HG03520 (cell line): ENCODE data around the gene HMGXB3.

Experiments
- ATAC-seq: cut with Tn5 transposase; IDR thresholded peaks from one replicate; pipeline ENCODE4 v1.9.1; 2021; ENCODE audit warnings: mild to moderate bottlenecking, moderate library complexity; ENCODE audit not compliant: unreplicated experiment

Gene HMGXB3

DNA sequence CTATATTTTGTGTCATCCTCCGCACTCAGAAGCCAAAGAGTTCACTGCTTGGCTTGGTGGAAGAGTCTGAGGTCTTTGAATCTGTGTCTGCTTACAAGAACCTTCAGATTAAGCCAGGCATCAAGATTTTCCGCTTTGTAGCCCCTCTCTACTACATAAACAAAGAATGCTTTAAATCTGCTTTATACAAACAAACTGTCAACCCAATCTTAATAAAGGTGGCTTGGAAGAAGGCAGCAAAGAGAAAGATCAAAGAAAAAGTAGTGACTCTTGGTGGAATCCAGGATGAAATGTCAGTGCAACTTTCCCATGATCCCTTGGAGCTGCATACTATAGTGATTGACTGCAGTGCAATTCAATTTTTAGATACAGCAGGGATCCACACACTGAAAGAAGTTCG lies 19.3 kb upstream of the HMGXB3 start:
- ATAC-seq = no peak

DNA sequence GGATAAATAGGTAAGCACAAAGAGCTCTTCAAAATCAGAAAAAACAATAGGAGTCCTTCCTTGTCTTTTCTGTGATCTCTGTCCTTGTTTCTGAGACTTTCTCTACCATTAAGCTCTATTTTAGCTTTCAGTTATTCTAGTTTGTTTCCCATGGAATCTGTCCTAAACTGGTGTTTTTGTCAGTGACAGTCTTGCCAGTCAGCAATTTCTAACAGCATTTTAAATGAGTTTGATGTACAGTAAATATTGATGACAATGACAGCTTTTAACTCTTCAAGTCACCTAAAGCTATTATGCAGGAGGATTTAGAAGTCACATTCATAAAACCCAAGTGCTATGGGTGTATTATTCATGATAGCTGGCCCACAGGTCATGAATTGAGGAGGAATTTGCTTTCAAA lies 18.0 kb upstream of the HMGXB3 start:
- ATAC-seq = no peak

DNA sequence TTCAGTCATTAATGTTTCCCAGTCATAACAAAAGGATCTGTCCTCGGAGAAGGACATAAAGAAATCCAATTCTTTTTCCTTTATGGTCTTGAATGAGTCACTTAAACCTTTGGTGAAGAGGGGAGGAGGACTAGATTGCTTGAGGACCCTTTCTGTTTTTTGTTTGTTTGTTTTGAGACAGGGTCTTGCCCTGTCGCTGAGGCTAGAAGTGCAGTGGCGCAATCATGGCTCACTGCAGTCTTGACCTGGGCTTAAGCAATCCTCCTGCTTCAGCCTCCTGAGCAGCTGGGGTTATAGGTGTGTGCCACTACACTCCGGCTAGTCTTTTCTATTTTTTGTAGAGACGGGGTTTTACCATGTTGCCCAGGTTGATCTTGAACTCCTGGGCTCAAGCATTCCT lies 12.4 kb upstream of the HMGXB3 start:
- no peak for ATAC-seq

GRCh38 chr5:149990518-149991376 lies 9.8 kb upstream of the HMGXB3 start:
- ATAC-seq = no peak

- ATAC-seq = no peak
Measured at GRCh38 chr5:149993471-149993870, 7.1 kb upstream of the HMGXB3 start.

DNA sequence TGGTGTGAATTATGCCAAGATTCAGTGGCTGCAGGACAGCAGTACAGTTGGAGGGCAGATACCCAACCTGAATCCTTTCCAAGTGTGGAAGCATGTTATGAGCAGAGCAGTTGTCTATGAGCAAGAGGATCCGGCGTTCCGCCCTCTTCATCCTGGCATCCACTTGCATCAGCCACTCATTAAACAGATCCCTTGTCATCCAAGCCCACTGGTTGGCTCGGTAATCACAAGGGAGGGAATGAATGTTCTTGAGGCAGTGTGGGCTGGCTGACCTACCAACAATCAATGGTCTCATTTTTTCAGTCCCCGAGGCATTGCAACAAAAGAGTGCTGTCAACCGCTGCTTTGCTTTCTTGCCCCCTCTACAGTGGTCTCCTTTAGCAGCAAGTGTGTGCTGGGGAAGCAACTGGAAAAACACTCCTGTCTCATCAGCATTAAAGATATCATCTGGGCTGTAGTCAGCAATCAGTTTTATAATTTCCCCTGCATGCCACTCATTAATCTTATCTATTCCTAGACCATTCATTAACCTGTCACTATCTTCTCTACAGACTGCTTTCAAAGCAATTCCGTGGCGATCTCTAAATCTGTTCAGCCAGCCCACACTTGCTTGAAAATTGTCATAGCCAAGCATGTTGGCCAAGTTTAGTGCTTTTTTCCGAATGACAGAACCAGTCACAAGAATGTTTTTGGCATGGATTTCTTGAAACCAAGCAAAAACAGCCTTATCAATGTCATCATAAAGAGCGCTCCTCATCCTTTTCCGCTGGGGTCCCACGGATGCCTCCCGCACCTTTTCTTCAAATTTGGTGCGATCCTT lies 4.9 kb upstream of the HMGXB3 start:
- ATAC-seq = no peak

GRCh38 chr5:149996205-149996890 lies 4.2 kb upstream of the HMGXB3 start:
- ATAC-seq = no peak

DNA sequence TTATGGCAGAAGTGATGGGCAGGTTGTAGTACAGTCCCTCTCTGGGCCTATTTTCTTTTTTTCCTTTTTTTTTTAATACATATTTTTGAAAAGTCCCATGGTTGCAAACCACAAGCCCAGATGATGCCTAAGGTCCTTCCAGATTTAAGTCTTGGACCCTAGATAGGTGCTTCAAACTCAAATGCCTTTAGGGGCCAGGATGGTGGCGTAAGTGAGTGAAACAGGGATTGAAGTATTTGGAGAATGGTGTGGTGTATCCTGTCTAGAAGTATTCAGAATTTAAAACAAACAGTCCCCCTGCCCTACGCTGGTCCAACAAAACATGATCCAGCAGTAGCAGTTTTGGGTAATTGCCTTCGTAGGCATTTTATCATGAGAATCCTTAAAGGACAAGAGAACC lies 2.3 kb upstream of the HMGXB3 start:
- ATAC-seq = no peak

- no peak for ATAC-seq
Measured at GRCh38 chr5:149999359-149999758, 1.2 kb upstream of the HMGXB3 start.

DNA sequence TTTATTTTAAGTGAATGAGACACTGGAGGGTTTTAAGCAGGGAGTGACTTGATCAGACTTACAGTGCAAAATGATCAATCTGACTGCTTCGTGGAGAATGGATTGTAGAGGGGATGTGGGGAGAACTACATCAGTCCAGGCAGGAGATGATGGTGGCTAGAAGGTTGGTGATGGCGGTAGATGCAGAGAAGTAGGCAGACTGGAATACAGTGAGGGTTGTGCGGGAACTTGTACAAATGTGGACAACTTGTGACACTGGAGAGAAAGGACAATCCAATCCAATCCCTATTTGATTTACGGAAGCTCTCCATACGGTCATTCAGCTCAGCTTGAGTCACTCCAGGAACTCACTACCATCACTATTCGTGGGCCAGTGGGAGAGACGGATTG lies 678 bp upstream of the HMGXB3 start:
- no peak for ATAC-seq

DNA sequence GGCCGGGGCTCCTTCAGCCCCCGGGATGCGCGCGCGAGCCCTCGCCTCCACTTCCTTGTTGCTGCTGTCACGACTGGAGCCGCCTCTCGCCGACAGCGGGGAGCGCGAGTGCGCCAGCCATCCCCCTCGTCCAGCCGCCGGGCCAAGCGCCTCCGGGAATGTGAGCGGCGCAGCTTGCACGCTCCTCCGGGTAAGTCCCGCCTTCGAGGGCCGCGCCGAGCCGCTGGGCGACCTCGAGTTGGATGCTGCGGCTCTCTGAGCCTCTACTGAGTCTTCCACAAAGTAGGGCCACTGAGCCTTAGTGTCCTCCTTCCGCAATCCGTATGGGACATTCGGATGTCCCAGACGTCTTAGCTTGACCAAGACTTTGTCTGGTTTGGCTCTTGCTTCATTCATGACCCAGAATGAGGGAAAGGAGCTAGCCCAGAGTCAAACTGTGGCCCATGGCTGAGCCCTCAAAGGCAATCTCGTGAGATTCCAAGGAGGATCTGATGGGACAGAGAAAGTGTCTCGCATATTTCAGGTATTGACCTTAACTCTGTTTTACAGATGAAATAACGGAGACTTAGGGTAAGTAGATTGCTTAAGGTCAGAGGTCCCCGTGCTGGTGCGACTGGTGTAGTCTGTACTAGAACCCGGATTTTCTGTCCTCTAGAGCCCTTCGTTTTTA lies 586 bp downstream of the HMGXB3 start:
- peak; percentile 8 for ATAC-seq

- ATAC-seq = peak; percentile 49
Measured at GRCh38 chr5:150001660-150002486, 1.3 kb downstream of the HMGXB3 start.

DNA sequence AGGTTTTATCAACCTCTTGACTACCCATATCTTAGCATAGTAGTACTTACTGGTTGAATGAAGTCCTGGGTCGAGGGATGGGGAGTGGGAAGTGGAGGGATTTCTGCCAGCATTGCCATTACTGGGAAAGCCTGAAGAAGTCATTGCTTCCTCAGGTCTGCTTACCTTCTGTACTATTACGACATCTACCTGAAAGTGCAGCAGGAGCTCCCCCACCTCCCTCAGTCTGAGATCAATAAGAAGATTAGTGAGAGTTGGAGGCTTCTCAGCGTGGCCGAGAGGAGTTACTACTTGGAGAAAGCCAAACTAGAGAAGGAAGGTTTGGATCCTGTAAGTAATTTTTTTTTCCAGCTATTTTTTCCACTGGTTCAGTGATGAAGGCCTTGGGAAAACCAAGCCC lies 5.8 kb downstream of the HMGXB3 start:
- ATAC-seq = no peak

DNA sequence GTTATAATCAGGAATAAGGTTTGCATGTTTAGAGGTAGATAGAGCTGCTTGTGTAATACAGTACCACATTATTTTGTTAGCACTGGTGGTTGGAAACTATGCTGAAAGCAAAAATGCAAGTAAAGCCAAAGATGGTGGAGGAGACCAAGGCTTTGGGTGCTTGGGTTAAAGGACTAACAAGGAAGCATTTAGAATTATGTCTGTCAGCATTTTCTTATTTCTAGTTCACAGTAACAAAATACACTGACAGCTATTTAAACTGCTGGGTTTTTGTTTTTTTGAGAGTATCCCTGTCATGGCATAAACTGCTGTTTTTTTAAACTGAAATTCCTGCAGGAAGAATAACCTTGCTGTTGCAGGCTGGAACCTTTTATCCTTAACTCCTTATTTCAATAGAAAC lies 6.5 kb downstream of the HMGXB3 start:
- ATAC-seq = no peak

DNA sequence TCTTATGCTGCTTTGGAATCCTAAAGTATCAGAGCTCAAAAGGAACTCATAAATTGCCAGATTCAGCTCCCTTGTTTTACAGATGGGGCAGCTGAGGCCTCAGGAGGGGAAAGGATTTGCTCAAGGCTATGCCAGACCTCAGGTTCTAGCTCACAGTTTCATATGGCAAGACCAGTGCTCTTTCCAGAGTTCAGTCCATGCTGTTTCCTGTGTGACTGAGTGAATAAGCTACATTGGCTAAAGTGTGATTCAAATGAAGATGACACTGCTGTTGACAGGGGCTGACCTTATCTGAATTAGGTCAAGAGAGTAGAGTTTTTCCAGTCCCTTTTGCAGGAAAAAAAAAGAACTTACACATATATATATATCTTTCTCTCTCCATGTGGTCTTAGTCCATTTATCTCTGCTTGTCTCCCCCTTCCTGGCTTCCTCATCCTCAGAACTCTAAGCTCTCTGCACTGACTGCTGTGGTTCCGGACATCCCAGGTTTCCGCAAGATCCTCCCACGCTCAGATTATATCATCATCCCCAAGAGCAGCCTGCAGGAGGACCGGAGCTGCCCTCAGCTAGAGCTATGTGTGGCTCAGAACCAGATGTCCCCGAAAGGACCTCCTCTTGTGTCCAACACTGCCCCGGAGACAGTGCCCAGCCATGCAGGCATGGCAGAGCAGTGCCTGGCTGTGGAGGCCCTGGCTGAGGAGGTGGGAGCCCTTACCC lies 9.3 kb downstream of the HMGXB3 start:
- ATAC-seq = no peak

DNA sequence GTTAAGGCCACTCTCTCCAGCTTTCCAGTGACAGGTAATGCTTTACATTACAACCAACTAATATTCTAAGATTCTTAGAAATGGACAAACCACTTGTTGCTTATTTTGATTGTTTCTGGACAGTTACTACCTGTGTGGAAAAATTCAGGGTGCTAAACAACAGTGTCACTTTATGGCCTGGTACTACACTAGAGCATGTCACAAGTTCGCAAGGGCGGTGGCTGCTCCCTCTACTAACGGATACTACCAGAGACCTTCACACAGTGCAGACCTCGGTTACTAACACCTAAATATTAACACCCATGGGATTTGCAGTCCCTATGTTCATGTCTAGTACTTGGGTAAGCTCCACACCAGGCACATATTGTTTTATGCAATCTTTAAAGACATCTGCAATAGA lies 13.4 kb downstream of the HMGXB3 start:
- no peak for ATAC-seq

DNA sequence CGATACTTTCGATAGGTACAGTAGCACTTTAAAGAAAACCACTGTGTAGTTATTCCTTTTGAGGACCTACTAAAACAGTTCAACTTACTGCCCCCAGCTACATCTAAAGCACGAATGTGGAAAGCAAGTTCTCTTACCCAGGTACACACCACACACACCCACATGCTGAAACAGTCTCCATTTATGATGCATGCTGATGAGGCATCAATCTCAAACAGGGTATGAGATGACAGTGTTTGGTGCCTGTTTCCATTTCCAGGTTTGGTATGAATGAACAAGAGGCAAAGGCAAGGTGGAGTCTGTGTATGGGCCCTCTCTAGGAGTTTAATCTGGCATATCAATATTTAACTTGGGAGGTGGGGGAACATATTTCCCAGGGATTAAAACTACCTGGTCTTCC lies 13.9 kb downstream of the HMGXB3 start:
- no peak for ATAC-seq

- no peak for ATAC-seq
Measured at GRCh38 chr5:150015415-150015814, 14.9 kb downstream of the HMGXB3 start.

DNA sequence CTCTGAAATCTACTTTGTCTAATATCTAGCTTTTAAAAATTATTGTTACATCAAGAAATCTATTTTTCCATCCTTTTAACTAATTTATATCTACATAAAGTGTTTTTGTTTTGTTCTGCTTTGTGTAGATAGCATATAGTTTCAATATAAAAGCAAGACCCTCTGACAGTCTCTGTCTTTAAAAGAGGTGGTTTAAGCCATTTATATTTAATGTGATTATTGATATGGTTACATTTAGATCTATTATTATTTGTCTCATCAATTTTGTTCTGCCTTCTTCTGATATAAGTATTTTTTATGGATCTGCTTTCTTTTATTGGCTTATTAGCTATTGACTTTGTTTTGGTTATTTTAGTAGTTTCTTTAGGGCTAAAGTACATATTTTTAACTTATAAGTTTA lies 16.0 kb downstream of the HMGXB3 start:
- ATAC-seq = no peak
